ENCODE data around the gene PDLIM3.
"Not testable (repeated sequence)": the region's sequence is repeated elsewhere in the genome, so short reads cannot be mapped to it uniquely, and the experiment has no call there.

GRCh38 chr4:185531654-185532053 lies 3.7 kb downstream of the PDLIM3 start:
- TF ChIP-seq CTCF (IDR thresholded peaks at IDR 0.05; ENCODE audit: poor library complexity); EZH2phosphoT487 (IDR thresholded peaks at IDR 0.05; ENCODE audit: low read depth, severe bottlenecking, unreplicated experiment); EZH2 (IDR thresholded peaks at IDR 0.05; ENCODE audit: borderline replicate concordance): not testable (repeated sequence)

All from hepatocyte (in vitro differentiated cells).